ENCODE data around the gene ADAMTS3.

DNA sequence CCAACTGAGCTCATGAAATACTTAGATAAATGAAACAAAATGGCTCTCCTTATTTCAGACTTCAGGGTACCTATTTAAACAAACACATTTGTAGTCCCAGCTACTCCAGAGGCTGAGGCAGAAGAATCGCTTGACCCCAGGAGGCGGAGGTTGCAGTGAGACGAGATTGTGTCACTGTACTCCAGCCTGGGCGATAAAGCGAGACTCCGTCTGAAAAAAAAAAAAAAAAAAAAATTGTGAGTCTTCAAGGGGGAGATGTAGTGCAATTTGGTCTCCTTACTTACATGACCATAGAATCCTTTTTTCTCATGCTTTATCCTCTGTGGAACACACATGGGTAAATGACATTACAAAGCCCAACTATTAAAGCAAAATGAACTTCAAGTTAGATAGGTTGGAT is 2.3 kb upstream of the ADAMTS3 start:
- TF ChIP-seq YY1 (IDR thresholded peaks at IDR 0.05; ENCODE audit: insufficient read depth, insufficient read length) (no peak), ZNF274 (IDR thresholded peaks at IDR 0.05; ENCODE audit: low read depth, low read length) (no peak)
